NCI-H446 treated with DMSO at 0.1 percent for 48 hours (cell line): ENCODE results near the gene KCNMB3.
A peak's percentile ranks its signal among the peaks of the same experiment; 100 is the strongest.
"Not testable (repeated sequence)": the region's sequence is repeated elsewhere in the genome, so short reads cannot be mapped to it uniquely, and the experiment has no call there.

Source experiments
- DNase-seq: peaks from one replicate; lab custom pipeline; 2025; lab: John Stamatoyannopoulos, UW

KCNMB3 gene

DNA sequence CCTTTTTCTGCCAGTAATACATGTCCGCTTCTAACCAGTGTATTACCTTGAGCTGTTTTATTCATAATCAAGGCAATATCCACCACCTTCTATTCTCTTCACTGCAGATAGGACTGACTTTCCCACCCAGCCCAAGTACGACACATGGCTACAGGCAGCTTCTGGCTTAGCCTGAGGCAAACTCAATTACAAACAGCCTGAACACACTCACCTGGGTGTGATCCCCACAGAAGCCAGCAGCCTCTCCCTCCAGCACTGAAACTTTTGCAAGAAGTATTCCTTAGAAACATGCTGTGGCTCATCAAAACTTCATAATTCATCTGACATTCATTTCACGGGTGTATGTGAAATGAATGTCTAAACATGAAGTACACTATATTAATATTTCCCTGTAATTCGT, 13.5 kb upstream of the KCNMB3 start:
- no peak for DNase-seq

DNA sequence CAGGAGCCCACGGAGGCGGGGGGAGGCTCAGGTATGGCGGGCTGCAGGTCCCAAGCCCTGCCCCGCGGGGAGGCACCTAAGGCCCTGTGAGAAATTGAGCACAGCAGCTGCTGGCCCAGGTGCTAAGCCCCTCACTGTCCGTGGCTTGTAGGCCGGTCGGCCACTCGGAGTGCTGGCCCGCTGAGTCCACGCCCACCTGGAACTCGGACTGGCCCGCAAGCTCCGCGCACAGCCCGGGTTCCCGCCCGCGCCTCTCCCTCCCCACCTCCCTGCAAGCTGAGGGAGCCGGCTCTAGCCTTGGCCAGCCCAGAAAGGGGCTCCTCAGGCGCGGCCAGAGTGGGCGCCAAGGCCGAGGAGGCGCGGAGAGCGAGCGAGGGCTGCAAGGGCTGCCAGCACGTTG, 12.2 kb upstream of the KCNMB3 start:
- no peak for DNase-seq

DNA sequence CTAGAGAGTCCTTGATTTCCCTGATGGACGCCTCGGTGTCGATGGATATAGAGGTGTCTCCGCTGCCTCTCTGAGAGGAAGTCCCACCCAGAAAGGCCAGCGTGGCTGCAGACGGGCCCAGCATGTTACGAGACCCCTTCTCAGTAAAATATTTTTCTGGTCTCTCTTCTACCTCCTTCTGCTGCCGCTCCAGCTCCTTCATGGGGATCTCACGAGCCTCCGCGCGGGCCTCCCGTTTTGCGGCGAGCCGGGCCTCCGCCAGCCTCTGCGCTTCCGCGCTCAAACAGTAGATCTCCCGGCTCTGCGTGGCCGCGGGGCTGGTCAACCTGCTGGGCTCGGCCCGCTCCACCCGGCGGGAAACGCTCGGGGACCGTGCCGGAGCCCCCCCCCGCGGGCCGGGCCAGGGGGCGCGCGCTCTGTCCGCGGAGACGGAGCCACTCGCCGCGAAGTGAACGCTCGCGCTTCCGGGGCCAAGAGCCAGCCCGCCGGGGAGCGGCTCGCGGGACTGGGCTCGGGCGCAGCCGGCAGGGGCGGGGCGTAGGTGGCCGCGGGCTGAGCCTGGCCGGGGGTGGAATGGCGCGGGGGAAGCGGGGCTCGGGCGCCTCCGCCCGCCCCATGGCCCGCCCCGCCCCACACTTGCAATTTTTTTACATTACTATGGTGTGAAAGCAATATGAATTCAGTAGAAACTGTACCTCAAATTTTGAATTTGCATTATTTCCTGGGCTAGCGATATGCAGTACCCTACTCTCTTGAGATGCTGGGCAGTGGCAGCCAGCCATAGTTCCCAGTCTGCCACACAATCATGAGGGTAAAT, 10.2 kb upstream of the KCNMB3 start:
- peak; percentile 32 for DNase-seq

DNA sequence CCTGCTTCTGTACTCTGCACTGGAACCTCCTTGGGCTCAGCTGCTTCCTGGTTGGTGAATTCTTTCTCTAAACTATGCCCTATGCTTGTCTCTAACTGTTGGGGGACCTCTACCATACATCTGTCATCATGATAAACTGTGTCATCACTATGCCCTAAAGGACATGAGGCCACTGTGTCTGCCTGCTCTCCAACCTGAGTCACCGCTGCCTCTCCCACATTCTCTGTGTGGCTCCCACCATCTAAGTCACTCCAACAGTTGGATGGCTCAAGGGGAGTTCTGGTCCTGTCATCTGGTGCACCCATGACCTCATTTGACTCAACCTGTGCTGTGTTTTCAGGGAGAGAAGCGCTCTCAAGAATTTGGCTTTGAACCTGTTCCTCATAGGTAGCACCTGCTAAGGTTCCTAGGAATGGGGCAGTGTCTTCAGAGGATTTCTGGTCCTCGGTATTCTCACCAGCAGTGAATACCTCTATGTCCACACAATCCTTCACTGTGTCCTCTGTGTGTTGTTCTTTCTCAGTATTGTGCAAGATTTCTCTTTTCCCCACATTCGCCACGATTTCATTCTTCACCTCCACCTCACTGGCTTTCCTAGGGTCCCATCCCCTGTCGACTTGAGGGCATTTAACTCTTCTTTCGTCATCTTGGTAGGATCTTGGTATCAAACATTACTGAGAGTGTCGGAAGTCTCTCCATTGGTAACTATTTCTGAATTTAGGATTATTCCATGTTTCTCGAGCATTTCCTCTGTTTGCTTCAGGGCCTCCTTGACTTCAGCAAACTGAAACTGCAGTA, 9.2 kb upstream of the KCNMB3 start:
- not testable (repeated sequence) for DNase-seq

DNA sequence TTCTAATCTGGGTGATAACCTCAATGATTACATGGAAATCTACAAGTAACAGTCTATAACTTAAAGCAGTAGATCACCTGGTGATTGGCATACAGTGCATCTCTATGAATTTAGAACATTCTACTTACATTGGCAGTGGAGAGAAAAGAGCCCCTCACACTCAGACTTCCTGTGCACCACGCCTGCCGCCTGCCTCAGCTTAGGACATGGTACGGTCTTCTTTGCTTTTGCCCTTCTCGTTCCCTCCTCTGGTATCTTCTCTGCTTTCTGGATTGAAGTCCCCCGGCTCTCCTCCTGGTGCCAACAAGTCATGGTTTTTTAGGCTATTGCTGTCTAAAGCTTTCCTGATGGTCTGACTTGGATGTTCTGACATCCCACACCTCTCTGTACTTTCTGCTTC, 7.9 kb upstream of the KCNMB3 start:
- DNase-seq: no peak

DNA sequence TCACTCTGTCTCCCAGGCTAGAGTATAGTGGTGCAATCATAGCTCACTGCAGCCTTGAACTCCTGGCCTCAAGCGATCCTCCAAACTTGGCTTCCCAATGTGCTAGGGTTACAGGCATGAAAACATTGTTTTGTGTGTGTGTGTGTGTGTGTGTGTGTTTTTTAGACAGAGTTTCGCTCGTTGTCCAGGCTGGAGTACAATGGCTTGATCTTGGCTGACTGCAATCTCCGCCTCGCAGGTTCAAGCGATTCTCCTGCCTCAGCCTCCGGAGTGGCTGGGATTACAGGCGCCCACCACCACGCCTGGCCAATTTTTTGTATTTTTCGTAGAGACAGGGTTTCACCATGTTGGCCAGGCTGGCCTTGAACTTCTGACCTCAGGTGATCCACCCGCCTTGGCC, 6.8 kb upstream of the KCNMB3 start:
- not testable (repeated sequence) for DNase-seq

DNA sequence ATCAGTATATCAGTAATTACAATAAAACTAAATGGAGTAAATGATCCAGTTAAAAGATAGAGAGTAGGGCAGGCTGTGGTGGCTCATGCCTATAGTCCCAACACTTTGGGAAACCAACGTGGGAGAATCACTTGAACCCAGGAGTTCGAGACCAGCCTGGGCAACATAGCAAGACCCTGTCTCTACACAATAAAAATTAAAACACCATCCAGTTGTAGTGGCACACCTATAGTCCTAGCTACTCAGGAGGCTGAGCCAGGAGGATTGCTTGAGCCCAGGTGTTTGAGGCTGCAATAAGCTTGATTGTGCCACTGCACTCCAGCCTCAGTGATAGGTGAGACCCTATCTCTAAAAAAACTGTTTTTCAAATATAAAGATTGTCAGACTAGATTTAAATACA, 5.9 kb upstream of the KCNMB3 start:
- DNase-seq: no peak

DNA sequence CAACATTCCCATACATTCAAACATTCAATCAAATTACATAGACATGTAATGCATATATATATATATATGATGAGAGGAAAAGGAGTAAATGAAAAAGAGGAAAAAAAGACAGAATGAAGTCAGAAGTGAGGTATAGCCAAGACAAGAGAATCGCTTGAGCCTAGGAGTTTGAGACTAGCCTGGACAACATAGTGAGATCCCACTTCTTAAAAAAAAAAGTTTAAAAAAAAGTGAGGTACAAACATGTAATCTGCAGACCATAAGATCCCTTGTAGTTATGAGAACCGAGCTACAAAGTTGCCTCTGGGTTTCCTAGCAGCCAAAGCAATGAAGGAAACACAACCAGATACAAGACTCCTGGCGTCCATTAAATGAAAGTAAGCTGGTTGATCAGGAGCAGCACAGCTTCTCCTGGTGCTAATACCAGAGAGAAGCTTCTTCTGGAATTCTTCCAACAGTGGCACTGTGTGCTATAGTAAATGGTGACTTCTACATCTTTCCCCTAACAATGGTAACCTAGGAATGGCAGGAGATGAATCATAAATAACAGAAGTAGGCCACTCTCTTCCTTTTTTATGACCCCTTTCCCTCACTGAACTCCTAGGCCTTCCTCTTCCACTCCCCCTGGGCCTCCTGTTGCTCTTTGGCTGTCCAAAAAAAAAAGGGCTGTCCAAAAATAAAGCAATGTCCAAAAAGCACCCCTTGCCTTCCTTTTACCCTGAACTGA, 3.5 kb downstream of the KCNMB3 start:
- no peak for DNase-seq

DNA sequence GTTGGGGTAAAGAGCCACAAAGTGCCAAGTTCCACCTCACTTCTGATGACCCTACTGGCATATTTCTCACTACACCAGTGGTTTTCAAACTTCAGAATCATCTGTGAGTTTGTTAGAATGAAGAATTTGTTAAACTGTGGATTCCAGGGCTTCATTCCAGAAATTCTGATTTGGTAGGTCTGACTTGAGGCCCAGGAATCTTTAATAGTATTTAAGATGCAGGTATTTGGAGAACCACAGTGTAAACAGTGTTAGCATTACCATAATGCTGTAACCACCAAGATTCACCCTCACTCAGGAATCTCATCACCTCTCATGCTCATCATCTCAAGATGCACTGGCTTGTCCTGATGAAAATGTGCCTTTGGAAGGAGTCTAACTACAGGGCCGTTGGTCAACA, 6.0 kb downstream of the KCNMB3 start:
- DNase-seq: no peak

DNA sequence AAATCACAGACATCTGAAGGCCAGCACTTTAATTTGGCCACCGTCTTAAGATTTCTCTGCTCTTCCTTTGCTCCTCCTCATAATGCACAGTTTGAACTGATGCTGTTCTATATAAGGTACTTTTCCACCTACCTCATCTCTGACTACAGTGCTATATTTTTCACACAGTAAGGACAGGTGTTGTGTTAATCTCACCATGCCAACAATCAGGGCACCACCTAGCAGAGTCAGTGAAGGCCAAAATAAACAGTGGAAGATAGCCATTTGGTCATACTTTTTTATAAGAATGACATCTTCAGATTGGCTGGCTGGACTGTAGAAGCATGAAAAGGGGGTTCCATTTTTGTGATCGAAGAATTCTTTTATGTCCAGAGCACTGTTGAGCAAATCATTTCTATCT, 8.1 kb downstream of the KCNMB3 start:
- DNase-seq: not testable (repeated sequence)

DNA sequence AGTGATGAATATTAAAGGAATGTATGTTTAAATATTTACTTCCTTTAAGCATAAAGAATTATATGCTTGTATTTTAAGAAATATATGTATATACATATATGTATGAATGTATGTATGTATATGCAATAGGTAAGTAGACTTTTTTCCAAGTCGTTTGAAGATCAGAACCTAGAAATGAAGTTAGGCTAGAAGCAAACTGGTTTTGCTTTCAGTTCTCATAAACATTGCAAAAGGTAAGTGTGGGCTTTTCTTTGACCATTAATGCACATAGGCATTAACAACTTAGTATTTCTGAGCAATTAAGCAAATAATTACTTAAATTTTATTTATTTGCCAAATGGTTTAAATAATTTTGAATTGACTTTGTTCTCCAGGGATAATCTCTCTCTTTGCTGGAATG, 10.6 kb downstream of the KCNMB3 start:
- not testable (repeated sequence) for DNase-seq

DNA sequence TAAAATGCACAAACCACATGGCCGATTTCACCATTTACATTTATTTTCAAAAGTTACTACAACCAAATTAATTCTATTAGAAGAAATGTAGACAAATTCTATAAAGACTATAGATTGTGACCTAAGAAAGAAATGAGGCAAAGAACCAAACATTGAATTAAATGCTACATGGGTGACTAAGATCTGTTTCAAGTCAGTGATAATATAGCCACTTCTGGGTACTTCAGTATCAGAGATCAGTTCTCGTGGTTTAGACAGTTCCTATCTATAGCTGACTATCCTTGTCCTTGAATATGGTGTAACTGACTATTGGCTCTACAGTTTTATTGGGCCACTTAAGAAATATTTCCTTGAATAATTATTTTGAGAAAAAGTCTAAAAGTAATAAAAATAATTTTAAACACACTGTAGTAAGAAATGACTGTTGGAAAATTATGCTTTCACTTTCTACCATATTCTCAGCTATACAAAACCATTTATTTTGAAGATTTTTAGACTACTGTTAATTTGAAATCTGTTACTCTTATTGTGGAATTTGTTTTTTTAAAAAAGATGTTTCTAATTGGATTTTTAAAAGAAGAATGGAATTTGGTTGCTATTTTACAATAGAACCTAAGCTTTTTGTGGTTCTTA, 14.1 kb downstream of the KCNMB3 start:
- DNase-seq: no peak

DNA sequence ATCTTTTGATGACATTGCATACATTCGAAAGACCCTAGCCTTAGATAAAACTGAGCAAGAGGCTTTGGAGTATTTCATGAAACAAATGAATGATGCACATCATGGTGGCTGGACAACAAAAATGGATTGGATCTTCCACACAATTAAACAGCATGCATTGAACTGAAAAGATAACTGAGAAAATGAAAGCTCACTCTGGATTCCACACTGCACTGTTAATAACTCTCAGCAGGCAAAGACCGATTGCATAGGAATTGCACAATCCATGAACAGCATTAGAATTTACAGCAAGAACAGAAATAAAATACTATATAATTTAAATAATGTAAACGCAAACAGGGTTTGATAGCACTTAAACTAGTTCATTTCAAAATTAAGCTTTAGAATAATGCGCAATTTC, 16.7 kb downstream of the KCNMB3 start:
- DNase-seq: no peak

DNA sequence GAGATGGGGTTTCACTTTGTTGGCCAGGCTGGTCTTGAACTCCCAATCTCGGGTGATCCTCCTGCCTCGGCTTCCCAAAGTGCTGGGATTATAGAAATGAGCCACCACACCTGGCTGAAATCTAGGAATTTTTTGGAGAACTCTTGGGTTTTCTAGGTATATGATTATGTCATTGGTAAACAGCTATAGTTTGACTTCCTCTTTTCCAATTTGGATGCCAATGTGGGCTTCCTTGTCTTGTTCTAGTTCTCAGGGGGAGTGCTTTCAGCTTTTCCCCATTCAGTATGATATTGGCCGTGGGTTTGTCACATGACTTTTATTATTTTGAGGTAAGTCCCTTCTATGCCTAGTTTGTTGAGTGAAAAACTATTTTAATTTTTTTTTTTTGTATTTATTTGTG, 17.9 kb downstream of the KCNMB3 start:
- no peak for DNase-seq

DNA sequence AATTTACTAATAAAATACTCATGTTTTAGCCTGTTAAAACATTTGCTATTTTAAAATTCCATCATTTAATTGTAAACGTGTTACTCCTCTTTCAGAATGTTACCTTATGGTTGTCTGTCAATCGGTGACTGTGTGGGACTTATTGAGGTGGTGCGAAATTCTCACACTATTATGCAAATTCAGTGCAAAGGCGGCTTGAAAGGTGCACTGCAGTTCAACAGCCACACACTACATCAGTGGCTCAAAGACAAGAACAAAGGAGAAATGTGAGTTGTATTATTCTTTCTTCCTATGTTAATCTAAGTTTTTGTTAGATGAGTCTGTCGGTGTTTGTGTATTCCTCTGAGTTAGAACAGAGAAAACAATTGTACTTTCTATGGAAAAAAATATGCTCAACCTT, 21.7 kb downstream of the KCNMB3 start:
- DNase-seq: no peak

DNA sequence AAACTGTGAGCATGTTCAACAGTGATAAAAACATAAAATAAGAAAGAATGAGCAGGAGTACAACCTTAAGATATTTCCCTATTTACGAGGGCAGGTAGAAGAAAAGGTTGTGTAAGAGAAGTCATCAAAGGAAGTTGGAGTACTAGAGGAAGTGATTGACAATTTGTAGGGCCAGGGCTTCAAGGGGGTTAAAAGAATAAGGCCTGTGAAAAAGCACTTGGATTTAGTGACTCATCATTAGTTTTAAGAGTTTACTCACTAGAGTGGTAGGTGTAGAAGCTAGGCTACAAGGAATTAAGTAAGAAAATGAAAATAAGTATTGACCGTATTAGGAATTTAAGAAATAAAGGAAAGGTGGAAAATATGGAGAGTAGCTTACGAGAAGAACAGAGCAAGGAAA, 23.6 kb downstream of the KCNMB3 start:
- no peak for DNase-seq

DNA sequence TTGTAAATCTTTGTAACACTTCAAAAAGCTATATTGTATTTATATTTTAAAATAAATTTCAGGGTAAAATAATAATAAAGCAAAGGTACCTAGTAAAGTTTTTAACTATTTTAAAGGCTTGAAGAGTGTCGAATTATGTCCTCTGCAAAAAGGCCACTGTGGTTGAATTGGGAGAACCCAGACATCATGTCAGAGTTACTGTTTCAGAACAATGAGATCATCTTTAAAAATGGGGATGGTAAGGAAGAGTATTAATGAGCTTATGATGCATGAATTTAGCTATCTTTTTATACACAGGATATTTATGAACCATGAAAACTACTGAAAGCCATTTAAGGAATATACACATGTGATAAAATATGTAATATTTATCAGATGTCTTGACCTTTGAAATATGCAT, 26.3 kb downstream of the KCNMB3 start:
- no peak for DNase-seq

DNA sequence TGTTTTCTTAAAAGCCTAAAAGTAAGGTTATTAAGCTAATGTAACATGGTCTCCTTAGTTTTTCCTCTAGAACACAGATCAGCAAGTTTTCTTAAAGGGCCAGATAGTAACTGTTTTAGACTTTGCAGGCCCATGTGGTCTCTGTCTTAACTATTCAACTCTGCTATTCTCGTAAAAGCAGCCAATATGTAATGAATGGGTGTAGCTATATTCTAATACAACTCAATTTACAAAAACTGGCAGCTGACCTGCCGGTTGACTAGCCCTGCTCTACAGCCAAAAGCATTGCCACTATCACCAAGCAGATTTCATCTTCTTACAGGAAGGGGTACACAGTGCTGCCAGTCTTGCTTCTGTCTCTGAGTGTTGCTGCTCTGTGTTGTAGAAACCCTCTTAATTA, 27.4 kb downstream of the KCNMB3 start:
- DNase-seq: no peak

DNA sequence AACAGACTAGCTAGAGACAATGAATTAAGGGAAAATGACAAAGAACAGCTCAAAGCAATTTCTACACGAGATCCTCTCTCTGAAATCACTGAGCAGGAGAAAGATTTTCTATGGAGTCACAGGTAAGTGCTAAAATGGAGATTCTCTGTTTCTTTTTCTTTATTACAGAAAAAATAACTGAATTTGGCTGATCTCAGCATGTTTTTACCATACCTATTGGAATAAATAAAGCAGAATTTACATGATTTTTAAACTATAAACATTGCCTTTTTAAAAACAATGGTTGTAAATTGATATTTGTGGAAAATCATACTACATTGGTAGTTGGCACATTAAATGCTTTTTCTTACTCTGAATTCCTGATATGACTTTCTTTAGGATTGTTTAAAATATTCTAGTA, 32.7 kb downstream of the KCNMB3 start:
- not testable (repeated sequence) for DNase-seq

DNA sequence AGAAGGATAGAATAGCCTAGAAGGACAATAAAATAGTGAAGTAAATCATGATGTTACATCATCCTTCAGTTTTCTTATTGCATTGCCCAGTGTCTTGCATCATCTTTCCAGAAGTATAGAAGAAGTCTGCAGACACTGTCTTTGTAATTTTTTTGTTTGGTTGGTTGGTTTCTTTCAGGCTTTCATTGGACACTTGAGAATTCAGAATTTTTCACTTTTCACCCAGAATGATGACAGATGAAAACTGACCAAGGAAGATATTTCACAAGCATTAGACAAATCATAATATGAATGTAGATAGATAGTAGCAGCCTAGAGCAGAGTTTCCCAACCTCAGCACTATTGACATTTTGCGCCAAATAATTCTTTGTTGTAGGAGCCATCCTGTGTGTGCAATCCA, 35.4 kb downstream of the KCNMB3 start:
- DNase-seq: not testable (repeated sequence)

DNA sequence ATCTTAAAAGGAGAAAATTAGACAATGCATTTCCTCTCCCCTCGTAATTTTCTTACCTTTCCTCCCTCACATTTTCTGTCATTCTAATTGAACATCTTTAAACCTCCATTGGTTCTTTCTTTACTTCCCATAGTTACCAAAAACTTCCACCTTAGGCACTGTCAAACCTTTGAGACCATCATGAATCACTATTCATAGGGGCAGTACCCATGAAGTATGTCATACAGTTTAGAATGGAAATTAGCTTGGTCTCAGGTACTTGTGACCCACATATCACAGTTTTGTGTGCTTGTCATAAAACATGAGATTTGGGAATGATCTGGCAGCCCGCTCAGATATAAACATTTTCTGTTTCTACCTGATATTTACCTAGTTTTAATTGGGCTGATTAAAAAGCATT, 50.1 kb downstream of the KCNMB3 start:
- no peak for DNase-seq

DNA sequence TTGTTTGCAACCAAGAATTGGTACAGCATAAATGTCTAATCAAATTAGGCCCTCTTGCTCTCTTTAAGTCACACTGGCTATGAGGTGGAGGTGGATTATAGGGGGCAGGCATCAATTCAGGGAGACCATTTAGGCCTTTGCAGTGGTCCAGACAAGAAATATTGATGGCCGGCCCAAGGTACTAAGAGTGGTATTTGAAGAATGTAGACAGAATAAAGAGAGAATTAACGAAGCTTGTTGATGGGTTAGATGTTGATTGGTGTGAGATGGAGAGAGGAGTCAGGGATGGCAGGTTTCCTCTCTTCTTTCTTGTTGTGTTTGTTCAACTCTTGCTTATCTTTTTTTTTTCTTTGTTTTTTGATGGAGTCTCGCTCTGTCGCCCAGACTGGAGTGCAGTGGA, 54.2 kb downstream of the KCNMB3 start:
- no peak for DNase-seq
